Effector memory CD8-positive, alpha-beta T cell (primary cell): Measurements from ENCODE around the gene TECR.

ENCODE experiments used
- ATAC-seq: fragments of 150-1000 bp; cut with Tn5 transposase; replicated peaks from 2 replicates; pipeline ENCODE4 v1.10.0; 2021; ENCODE audit warnings: mild to moderate bottlenecking, moderate library complexity
- DNase-seq, 3 experiments: peaks; one replicate each; pipeline ENCODE4 v3.0.0; 2021
- H3K27ac Mint-ChIP-seq, 2 donors: one replicate each; pipeline ENCODE4 v1.8.0; 2022; ENCODE audit warnings: mild to moderate bottlenecking in 2 of 2, mixed read lengths in 2 of 2, moderate library complexity in 2 of 2
- H3K27me3 Mint-ChIP-seq, 2 donors: one replicate each; pipeline ENCODE4 v1.8.0; 2022; ENCODE audit warnings: mixed read lengths in 2 of 2
- H3K36me3 Mint-ChIP-seq: one replicate; pipeline ENCODE4 v1.8.0; 2022; ENCODE audit warnings: mild to moderate bottlenecking, moderate library complexity, mixed read lengths; ENCODE audit not compliant: insufficient read depth
- H3K4me1 Mint-ChIP-seq, 2 donors: one replicate each; pipeline ENCODE4 v1.8.0; 2022; ENCODE audit warnings: low read depth in 2 of 2, mixed read lengths in 2 of 2
- H3K4me3 Mint-ChIP-seq, 2 donors: one replicate each; pipeline ENCODE4 v1.8.0; 2022; ENCODE audit warnings: mild to moderate bottlenecking in 2 of 2, mixed read lengths in 2 of 2, moderate library complexity in 2 of 2
- H3K9me3 Mint-ChIP-seq, 2 donors: one replicate each; pipeline ENCODE4 v1.8.0; 2022; ENCODE audit warnings: mixed read lengths in 2 of 2

The TECR gene

GRCh38 chr19:14553042-14553938 is 23.9 kb downstream of the TECR start:
- ATAC-seq (no peak), DNase-seq (no peak)
- H3K27me3 Mint-ChIP-seq = no peaks in the 10 kb centered on the region
- H3K36me3 Mint-ChIP-seq = peaks cover 33% of the 10 kb centered on the region
- H3K9me3 Mint-ChIP-seq = no peaks in the 10 kb centered on the region
- H3K27ac Mint-ChIP-seq = peak overlapping the region; percentile 90 to 93
- peaks cover 42 to 47% of the 10 kb centered on the region in 2 donors for H3K4me1 Mint-ChIP-seq
- H3K4me3 Mint-ChIP-seq = peak overlapping the region in 1 of 2 donors; percentile 76

- peaks cover 28% of the 10 kb centered on the region for H3K36me3 Mint-ChIP-seq
- no peaks in the 10 kb centered on the region for H3K9me3 Mint-ChIP-seq
- H3K27ac Mint-ChIP-seq = peak overlapping the region; percentile 77 to 93
- H3K4me1 Mint-ChIP-seq = peaks cover 47 to 51% of the 10 kb centered on the region in 2 donors
- H3K27me3 Mint-ChIP-seq = no peaks in the 10 kb centered on the region
- DNase-seq (no peak), ATAC-seq (no peak)
- H3K4me3 Mint-ChIP-seq = peak overlapping the region in 1 of 2 donors; percentile 17
These were observed 24.5 kb downstream of the TECR start for GRCh38 chr19:14553939-14554243.

GRCh38 chr19:14554382-14554812 is 25.0 kb downstream of the TECR start:
- Mint-ChIP-seq H3K27ac (peak overlapping the region; percentile 77 to 93), H3K9me3 (no peaks in the 10 kb centered on the region), H3K36me3 (peaks cover 25% of the 10 kb centered on the region), H3K4me1 (peaks cover 47 to 51% of the 10 kb centered on the region in 2 donors), H3K27me3 (no peaks in the 10 kb centered on the region), H3K4me3 (peak overlapping the region in 1 of 2 donors; percentile 17)
- no peak for ATAC-seq
- DNase-seq = no peak

- H3K36me3 Mint-ChIP-seq = peaks cover 18% of the 10 kb centered on the region
- peaks cover 40 to 44% of the 10 kb centered on the region in 2 donors for H3K4me1 Mint-ChIP-seq
- ATAC-seq (peak; percentile 36), DNase-seq (no peak)
- H3K4me3 Mint-ChIP-seq = peak overlapping the region; percentile 67 to 75
- peak overlapping the region; percentile 75 to 90 for H3K27ac Mint-ChIP-seq
- H3K9me3 Mint-ChIP-seq = no peaks in the 10 kb centered on the region
- no peaks in the 10 kb centered on the region for H3K27me3 Mint-ChIP-seq
These were observed 26.7 kb downstream of the TECR start for GRCh38 chr19:14555918-14556661.

GRCh38 chr19:14556662-14557188 is 27.3 kb downstream of the TECR start:
- ATAC-seq (peak; percentile 75), DNase-seq (peak; percentile 57 to 65 (median 64))
- Mint-ChIP-seq H3K4me1 (peaks cover 37 to 41% of the 10 kb centered on the region in 2 donors), H3K27ac (peak overlapping the region; percentile 75 to 90), H3K4me3 (peak overlapping the region; percentile 67 to 75), H3K36me3 (peaks cover 14% of the 10 kb centered on the region), H3K27me3 (no peaks in the 10 kb centered on the region), H3K9me3 (no peaks in the 10 kb centered on the region)

- Mint-ChIP-seq H3K27ac (peak overlapping the region in 1 of 2 donors; percentile 60), H3K27me3 (no peaks in the 10 kb centered on the region), H3K4me1 (peaks cover 31 to 37% of the 10 kb centered on the region in 2 donors), H3K36me3 (peaks cover 18% of the 10 kb centered on the region), H3K9me3 (no peaks in the 10 kb centered on the region), H3K4me3 (no peak overlapping the region)
- ATAC-seq (no peak), DNase-seq (no peak)
These were observed 29.1 kb downstream of the TECR start for GRCh38 chr19:14558370-14559066.

- DNase-seq = no peak
- H3K4me1 Mint-ChIP-seq = peaks cover 31 to 43% of the 10 kb centered on the region in 2 donors
- H3K4me3 Mint-ChIP-seq = no peak overlapping the region
- H3K27ac Mint-ChIP-seq = peak overlapping the region in 1 of 2 donors; percentile 88
- H3K27me3 Mint-ChIP-seq = no peaks in the 10 kb centered on the region
- H3K36me3 Mint-ChIP-seq = peaks cover 25% of the 10 kb centered on the region
- no peaks in the 10 kb centered on the region for H3K9me3 Mint-ChIP-seq
- ATAC-seq = no peak
These were observed 30.8 kb downstream of the TECR start for GRCh38 chr19:14559916-14560775.

GRCh38 chr19:14560776-14561108 is 31.3 kb downstream of the TECR start:
- Mint-ChIP-seq H3K9me3 (no peaks in the 10 kb centered on the region), H3K27ac (peak overlapping the region in 1 of 2 donors; percentile 88), H3K36me3 (peaks cover 30% of the 10 kb centered on the region), H3K4me3 (no peak overlapping the region), H3K4me1 (peaks cover 30 to 44% of the 10 kb centered on the region in 2 donors), H3K27me3 (no peaks in the 10 kb centered on the region)
- no peak for ATAC-seq
- no peak for DNase-seq

GRCh38 chr19:14561249-14561648 is 31.9 kb downstream of the TECR start:
- H3K27ac Mint-ChIP-seq = peak overlapping the region in 1 of 2 donors; percentile 88
- no peaks in the 10 kb centered on the region for H3K27me3 Mint-ChIP-seq
- H3K36me3 Mint-ChIP-seq = peaks cover 30% of the 10 kb centered on the region
- DNase-seq = no peak
- H3K4me3 Mint-ChIP-seq = peak overlapping the region; percentile 31 to 64
- peaks cover 28 to 42% of the 10 kb centered on the region in 2 donors for H3K4me1 Mint-ChIP-seq
- ATAC-seq = no peak
- H3K9me3 Mint-ChIP-seq = no peaks in the 10 kb centered on the region

- Mint-ChIP-seq H3K27me3 (no peaks in the 10 kb centered on the region), H3K36me3 (peaks cover 32% of the 10 kb centered on the region), H3K4me1 (peaks cover 26 to 41% of the 10 kb centered on the region in 2 donors), H3K9me3 (no peaks in the 10 kb centered on the region), H3K27ac (peak overlapping the region; percentile 68 to 88), H3K4me3 (peak overlapping the region; percentile 31 to 64)
- ATAC-seq (peak; percentile 55), DNase-seq (peak in 2 of 3 experiments; percentile 25 to 38)
These were observed 32.5 kb downstream of the TECR start for GRCh38 chr19:14561847-14562351.

GRCh38 chr19:14562660-14563589 is 33.5 kb downstream of the TECR start:
- Mint-ChIP-seq H3K36me3 (peaks cover 31% of the 10 kb centered on the region), H3K27ac (peak overlapping the region; percentile 68 to 88), H3K9me3 (no peaks in the 10 kb centered on the region), H3K4me1 (peaks cover 37 to 51% of the 10 kb centered on the region in 2 donors), H3K4me3 (peak overlapping the region; percentile 31 to 64), H3K27me3 (no peaks in the 10 kb centered on the region)
- ATAC-seq (no peak), DNase-seq (no peak)
